Stimulated activated naive CD4-positive, alpha-beta T cell treated with Interleukin-2 at 50 U/mL for 16 hours (primary cell): ENCODE data around the gene ARSK.

Experiments
- DNase-seq: peaks from one replicate; lab custom pipeline; 2025; lab: John Stamatoyannopoulos, UW

Gene ARSK

DNA sequence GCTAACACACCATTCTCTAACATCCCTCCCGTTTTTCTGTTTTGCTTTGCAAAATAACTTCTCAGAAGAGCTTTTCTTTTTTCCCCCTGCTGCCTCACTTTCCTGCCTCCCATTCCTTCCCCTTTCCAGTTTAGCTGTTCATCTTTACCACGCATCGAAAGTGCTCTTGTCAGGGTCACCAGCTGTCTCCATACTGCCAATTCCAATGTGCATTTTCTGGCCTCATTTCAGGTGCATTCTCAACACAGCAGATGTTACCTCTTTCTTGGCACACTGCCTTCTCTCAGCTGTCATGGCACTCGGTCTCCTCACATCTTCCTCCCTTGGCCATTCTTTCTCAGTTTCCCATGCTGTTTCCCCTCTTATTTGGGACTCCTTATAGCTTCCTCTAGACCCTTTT, 9.5 kb downstream of the ARSK start:
- no peak for DNase-seq

DNA sequence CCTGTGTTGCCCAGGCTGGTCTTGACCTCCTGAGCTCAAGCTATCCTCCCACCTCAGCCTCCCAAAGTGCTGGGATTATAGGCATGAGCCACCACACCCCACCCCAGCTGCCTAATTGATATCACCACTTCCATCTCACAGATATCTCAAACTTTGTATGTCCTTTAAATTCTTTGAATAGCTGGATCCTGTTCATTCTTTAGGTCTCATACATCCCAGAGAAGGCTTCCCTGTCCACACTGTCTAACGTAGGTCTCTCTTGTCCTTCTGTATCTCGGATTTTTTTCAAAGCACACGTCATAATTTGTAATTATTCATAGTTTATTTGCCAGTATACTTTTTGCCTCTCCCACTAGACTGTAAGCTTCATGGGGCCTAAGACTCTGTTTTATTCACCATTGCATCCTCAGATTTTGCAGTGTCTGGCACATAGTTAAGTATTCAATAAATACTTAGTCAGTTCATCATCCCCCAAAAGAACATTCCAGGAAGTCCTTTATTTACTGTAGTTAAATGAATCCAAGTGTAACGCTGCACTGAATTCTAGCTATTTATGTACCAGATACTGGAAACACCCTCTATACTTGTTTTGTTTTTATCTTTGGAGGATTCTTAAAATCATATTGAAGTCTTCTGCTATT, 10.5 kb downstream of the ARSK start:
- no peak for DNase-seq

DNA sequence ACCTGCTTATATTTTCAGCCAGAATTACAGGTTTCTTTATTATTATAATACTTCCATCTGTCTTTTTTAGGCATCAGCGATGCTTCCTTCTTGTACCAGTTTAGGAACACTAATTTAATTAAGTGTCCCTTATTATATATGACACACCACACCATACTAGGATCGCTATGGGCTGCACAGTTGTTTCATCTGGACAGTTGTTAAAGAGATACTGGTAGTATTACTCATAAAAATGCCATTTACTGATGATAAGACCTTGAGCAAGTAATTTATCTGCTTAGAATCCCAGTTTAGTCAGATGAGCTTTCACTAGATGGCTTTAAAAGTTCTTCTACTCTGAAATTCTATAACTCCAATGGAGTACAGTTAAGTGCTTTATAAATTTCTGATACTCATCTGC, 17.1 kb downstream of the ARSK start:
- no peak for DNase-seq

DNA sequence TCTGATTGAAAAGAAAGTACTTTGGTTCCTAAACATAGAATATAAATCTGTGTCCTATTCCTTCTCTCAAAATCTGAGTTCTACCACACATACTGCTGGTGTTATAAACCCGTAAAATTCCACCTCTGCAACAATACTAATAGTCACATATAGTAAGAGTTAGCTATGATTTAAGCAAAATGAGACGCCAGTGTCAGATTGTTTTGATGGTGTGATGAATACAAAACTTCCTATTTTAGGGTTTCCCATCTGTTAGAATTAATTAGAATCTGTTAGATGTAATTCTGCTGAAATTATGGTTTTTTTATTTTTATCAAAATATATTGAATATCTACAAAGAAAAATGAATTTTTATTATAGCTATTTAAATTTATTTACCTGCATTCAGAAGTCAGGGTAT, 26.7 kb downstream of the ARSK start:
- no peak for DNase-seq

DNA sequence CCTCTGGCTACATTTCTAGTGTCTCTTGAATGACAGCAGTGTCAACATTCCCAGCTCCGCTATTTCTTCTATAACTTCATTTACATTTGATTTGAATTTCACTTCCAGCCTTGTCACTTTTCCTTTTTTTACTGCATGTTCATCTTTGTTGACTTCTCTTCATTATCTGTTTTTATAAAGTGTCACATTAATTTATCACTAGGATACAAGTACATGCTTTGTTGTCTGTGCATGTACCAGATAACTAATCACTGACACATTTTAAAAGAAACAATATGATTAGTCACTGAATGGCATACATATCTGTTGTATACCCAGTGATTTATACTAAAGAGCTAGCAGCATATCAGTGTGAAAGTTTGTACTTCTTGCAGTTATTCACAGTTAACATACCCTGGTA, 29.1 kb downstream of the ARSK start:
- DNase-seq: no peak

DNA sequence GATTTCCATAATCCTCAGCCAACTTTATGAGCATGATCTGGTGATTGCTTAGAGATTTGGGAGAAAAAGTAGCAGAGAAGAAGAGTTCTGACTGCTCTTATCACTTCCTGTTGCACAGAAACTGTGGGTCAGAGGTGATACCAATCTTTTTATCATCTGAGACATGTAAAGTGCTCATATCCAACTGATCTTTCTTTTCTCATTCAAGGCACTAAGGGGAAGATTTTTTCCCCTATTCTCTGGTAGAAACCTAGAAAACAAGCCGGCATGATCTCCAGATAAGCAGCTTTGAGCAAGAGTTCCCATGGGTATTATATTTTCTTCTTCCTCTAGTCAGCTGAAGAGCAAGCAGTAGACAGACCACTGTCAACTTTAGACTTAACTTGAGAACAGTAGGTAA, 36.0 kb downstream of the ARSK start:
- DNase-seq: no peak

DNA sequence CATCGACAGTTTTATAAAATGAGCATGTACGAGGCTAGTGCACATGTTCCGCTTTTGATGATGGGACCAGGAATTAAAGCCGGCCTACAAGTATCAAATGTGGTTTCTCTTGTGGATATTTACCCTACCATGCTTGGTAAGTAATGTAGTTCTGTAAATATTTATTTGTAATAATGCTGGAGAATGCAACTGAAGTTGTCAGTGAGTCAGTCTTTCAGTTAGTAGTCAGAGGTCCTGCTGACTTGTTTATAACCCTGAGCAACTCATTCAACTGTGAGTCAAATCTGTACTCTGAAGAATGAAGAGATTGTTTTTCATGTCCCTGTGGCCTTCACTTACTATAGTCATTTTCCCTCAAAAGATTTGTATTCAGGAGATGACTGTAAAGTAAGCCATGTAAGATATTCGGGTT, 36.6 kb downstream of the ARSK start:
- DNase-seq: no peak

DNA sequence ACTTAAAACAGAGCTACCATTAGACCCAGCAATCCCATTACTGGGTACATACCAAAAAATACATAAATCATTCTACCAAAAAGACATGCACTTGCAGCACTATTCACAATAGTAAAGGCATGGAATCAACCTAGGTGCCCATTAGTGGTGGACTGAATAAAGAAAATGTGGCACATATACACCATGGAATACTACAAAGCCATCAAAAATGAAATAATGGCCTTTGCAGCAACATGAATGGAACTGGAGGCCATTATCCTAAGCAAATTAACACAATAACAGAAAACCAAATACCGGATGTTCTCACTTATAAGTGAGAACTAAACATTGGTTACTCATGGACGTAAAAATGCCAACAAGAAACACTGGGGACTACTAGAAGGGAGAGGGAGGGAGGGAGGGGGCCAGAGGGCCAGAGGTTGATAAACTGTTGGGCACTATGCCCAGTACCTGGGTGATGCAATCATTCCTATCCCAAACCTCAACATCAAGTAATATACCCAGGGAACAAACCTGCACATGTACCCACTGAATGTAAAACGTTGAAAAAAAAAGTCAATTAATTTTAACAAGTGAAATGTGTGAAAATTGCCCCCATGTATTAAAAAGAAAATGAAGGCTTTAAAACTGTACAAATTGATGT, 40.5 kb downstream of the ARSK start:
- no peak for DNase-seq

DNA sequence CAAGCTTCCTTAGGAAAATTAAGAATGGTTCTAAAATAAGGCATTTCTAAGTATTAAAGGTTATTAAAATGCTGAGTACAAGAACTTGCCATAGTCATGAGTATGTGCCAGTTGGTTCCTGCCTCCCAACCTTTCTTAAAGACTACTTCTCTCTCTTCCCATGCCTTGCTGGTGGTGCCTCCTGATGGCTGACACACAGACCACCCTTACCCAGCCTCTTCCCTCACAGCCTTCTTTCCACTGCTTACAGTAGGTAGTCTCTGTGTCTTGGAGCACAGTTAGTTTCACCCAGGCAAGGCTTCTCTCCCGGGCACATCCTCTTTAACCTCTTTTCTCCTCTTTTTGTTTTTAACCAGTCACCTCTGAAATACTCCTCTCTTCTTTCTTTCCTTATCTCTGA, 44.4 kb downstream of the ARSK start:
- no peak for DNase-seq

DNA sequence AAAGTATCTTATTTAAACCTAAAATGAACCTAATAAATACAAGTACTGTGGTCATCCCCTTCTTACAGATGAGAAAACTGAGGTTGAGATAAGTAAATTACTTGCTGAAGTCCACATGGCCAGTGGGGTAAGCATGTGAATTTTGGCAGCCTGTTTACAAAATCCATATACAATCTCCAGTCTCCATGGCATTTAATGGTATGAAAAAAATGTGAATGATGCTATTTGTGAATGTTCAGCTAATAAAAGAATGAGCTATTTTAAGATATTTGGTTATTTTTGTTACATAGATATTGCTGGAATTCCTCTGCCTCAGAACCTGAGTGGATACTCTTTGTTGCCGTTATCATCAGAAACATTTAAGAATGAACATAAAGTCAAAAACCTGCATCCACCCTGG, 45.7 kb downstream of the ARSK start:
- DNase-seq: no peak

DNA sequence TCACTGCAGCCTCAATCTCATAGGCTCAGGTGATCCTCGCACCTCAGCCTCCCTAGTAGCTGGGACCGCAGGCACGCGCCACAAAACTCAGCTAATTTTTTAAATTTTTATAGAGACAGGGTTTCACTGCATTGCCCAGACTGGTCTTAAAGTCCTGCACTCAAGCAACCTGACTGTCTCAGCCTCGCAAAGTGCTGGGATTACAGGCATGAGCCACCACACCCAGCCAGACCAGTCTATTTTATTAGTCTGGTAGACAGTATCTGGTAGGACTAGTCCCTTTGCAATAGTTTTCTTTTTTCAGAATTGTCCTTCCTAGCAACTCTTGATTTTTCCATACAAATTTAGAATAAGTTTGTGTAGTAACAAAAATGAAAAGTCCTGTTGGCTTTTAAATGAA, 50.9 kb downstream of the ARSK start:
- no peak for DNase-seq

DNA sequence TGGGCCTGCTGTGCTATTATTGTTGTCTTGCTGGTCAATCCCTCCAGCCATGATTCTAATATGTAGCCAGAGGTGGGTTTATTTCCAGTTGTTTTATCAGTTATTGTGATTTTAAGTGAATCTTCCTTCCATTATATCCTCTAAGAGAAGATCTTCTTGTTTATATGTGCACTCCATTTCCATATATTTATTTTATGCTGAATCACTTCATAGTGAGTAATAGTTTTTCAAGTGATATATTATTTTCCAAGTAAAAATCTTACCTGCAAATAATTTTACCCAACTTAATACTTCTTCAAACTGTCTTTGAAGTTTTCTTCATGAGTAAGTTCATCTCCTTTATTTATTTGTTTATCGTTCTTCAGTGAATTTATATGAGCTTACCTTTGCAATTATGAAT, 51.5 kb downstream of the ARSK start:
- DNase-seq: no peak

DNA sequence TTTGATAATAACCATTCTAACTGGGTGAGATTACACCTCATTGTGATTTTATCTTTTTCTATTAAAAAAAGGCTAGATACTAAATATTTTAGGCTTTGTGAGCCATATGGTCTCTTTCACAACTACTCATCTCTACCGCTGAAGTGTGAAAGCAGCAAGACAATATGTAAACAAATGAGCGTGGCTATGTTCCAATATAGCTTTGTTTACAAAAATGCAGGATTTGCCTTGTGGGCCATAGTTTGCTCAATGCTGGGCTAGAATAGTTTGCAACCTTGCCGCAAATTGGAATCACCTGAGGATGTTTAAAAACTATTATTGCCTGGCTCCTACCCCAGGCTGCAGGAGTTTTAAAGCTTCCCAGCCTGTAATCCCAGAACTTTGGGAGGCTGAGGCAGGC, 54.8 kb downstream of the ARSK start:
- no peak for DNase-seq

DNA sequence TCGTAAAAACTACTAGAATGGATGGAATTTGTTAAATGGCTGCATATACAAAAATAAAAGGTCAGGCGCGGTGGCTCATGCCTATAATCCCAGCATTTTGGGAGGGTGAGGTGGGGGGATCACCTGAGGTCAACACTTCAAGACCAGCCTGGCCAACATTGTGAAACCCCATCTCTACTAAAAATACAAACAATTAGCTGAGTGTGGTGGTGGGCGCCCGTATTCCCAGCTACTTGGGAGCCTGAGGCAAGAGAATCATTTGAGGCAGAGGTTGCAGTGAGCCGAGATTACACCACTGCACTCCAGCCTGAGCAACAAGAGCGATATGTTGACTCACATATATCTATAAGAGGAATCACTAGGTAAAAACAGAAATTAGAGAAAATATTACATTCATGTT, 55.6 kb downstream of the ARSK start:
- DNase-seq: no peak

DNA sequence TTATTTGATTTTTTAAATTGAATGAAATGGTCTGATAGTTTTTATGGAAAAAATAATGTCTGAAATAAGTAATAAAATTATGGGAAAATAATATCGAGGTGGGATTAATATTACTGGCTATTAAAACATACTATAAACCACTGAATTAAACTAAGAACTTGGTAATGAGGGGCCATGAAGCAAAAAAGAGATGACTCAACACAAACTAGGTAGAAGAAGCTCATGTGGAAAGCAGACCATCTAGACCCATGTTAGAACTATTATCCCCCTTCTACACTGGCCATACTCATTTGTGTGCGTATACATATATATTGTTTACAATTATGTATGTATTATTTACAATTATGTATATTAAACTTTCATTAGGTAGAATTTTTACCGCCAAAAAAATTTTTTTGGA, 56.5 kb downstream of the ARSK start:
- no peak for DNase-seq

DNA sequence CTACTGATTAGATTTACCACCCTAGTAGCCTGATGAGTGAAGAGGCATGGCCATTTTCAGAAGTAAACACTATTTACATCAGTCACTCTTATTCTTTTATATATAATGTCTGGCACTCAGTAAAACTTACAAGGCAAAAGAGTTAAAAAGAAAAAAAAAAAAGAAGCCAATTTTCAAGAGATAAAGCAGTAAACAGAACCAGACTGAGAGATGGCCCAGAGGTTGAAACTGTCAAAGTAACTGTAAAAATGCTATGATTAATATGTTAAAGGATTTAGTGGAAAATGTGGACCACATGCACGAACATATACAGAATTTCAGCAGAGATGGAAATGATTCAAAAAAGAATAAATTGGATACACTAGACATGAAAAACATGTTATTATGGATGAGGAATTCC, 58.6 kb downstream of the ARSK start:
- no peak for DNase-seq

DNA sequence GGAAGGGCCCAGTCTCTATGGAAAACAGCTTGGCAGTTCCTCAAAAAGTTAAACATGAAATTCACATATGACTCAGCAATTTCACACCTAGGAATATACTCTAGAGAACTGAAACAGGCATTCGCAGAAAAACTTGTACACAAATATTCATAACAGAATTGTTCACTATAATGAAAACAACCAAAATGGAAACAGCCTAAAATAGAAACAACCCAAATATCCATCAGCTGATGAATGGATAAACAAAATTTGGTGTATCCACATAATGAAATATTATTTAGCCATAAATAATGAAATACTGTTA, 60.2 kb downstream of the ARSK start:
- DNase-seq: no peak

DNA sequence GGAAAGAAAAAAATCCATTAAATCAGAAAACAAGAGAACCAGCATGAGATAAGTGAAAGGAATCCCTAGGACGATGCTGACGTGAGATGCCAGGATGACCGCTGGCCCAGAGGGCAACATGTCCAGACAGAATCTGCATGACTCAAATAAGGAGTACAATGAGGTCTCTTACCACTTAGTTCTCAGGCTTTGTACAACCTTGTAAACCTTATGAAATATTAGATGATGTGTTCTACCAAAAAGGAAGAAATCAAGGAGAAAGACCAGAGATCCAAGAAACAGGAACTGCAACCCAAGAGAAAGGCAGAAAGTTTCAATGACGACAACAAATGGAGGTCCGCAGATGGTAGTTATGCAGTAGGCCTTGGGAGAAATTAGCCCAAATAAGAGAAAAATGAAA, 62.2 kb downstream of the ARSK start:
- no peak for DNase-seq

DNA sequence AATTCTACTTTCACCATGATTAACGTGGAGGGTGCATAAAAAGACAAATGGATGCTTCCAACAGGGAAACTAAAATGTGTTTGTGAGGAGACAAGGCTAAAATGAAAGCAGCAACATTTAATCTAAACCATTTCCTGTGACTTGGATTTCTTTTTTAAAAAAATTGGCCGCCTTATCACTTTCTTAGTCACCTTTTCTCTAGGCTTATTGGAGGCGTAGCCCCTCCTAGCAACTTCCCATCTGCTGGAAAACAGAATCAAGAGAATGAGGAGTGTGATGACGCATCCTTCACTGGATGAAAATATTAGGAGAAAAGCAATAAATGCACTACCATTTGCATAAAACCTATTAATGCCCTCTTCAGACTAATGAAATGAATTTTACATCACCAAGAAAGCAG, 64.2 kb downstream of the ARSK start:
- no peak for DNase-seq

DNA sequence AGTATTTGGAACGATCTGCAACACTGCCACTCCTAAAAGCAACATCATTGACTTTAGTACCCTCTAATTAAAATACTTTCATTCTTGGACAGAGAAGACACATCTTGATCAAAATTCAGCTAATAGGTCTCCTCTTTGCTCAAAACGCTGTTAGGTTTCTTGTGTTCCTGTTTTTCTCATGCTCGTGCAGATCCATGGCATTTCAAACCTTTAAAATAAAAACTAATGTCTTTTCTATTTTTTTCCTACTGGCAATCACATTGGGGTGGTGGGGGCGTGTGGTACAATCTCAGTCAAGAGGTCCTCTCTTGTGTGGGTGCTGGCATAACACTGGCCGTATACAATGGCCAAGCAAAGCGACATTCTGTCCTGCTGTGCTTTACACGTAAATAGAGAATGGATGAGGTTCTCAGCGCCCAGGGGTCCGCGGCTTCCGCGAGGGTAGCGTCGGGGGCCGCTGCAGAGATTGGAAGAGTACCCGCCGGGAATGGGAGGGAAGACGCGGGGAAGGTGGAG, 64.7 kb downstream of the ARSK start:
- DNase-seq: no peak

DNA sequence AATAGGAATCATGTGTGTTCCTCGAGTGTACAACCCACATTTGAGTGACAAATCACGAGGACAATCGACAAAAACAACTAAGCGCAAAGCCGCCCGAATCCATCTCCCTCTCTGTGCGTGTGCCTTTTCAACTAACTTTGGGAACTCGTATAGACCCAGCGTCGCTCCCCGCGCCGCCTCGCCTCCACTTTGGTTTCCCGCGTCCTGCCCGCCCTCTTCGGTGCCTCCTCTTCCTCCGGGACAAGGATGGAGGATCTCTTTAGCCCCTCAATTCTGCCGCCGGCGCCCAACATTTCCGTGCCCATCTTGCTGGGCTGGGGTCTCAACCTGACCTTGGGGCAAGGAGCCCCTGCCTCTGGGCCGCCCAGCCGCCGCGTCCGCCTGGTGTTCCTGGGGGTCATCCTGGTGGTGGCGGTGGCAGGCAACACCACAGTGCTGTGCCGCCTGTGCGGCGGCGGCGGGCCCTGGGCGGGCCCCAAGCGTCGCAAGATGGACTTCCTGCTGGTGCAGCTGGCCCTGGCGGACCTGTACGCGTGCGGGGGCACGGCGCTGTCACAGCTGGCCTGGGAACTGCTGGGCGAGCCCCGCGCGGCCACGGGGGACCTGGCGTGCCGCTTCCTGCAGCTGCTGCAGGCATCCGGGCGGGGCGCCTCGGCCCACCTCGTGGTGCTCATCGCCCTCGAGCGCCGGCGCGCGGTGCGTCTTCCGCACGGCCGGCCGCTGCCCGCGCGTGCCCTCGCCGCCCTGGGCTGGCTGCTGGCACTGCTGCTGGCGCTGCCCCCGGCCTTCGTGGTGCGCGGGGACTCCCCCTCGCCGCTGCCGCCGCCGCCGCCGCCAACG, 65.3 kb downstream of the ARSK start, which contains the start of gene GPR150:
TSS of gene GPR150 (plus strand) at position 58 of the 840 bp plus-strand sequence. CDS start at position 247, 189 bp downstream.
- DNase-seq: peak; percentile 60

DNA sequence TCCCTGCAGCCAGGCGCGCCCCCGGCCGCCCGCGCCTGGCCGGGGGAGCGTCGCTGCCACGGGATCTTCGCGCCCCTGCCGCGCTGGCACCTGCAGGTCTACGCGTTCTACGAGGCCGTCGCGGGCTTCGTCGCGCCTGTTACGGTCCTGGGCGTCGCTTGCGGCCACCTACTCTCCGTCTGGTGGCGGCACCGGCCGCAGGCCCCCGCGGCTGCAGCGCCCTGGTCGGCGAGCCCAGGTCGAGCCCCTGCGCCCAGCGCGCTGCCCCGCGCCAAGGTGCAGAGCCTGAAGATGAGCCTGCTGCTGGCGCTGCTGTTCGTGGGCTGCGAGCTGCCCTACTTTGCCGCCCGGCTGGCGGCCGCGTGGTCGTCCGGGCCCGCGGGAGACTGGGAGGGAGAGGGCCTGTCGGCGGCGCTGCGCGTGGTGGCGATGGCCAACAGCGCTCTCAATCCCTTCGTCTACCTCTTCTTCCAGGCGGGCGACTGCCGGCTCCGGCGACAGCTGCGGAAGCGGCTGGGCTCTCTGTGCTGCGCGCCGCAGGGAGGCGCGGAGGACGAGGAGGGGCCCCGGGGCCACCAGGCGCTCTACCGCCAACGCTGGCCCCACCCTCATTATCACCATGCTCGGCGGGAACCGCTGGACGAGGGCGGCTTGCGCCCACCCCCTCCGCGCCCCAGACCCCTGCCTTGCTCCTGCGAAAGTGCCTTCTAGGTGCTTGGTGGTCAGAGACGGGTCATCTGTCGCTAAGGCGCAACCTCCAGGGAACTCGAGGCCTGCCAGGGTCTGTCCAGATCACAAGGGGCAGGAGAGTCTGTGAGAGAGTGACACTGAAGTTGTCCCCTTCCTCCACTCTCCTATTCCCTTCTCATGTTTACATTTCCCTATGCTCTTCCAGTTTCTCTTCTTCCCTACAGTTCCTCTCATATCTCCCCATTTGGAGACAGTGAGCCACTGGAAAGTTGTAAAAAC, 66.3 kb downstream of the ARSK start:
- peak; percentile 49 for DNase-seq
